Measurements from ENCODE around the gene MAPK8IP1.

The MAPK8IP1 gene

DNA sequence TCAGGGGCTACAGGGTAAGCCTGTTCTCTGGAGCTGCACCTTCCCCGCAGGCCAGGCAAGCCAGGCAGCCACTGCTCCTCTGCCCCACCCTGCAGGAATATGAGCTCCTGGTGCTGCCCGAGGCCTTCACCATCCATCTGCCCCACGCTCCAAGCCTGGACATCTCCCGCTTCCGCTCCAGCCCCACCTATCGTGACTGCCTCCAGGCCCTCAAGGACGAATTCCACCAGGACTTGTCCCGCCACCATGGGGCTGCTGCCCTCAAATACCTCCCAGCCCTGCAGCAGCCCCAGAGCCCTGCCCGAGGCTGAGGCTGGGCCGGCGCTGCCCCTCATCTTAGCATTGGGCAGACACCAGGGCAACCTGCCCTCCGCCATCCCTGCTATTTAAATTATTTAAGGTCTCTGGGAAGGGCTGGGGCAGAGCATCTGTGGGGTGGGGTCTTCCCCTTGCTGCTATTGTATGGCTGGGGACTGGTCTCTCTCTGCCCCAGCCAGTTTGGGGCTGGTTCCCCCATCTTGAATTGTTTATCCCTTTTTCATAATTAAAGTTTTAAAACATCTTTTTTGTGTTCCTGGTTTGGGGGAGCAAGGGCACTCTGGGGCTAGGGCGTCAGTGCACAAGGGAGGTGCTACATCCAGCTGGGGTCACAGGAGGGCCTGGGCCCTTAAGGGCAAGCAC, 43.2 kb downstream of the MAPK8IP1 start:
- Histone ChIP-seq H3K27ac (ENCODE audit: low read depth, low read length) (no peak overlapping the region), H3K4me1 (ENCODE audit: control insufficient read depth, insufficient read depth, low read length) (no peaks in the 10 kb centered on the region), H3K36me3 (ENCODE audit: control insufficient read depth, insufficient read depth, low read length) (peaks cover 11% of the 10 kb centered on the region)

DNA sequence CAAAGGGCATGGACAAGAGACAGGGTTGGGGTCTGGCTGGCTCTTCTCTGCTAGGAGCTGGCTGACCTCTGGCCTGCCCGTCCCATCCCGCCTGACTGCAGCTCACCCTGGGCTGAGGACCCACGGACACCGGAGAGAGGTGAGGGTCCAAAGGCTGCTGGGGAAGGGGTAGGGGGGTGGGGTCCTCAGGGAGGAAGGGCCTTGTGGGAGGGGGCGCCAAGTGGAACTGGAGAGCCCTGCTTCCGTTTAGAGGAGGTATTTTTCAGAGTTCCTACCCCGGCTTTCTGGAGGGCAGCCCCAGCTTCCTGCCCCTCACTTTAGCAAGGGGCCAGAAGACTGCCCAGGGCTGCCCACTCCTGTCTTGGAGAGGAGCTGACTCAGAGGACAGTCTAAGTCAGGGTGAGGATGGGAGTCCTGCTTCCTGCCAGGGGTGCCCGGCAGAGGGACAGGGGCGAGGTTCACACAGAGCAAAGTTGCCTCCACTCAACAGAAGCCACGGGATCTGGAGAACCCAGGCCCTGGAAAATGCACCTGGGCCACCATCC, 44.1 kb downstream of the MAPK8IP1 start:
- no peak overlapping the region for H3K4me3 ChIP-seq (ENCODE audit: low read length)
- H3K27ac ChIP-seq (ENCODE audit: low read depth, low read length), result no peak overlapping the region
- H3K36me3 ChIP-seq (ENCODE audit: control insufficient read depth, insufficient read depth, low read length), result peaks cover 17% of the 10 kb centered on the region

More for the DNA sequence above, 43.2 kb downstream of the MAPK8IP1 start:
- Histone ChIP-seq H3K27me3 (ENCODE audit: control insufficient read depth, insufficient read depth, low read length) (no peaks in the 10 kb centered on the region), H3K9ac (ENCODE audit: low read length) (no peak overlapping the region), H3K4me3 (ENCODE audit: low read length) (no peak overlapping the region)

GRCh38 chr11:45930031-45930794, 44.8 kb downstream of the MAPK8IP1 start:
- Histone ChIP-seq H3K4me3 (ENCODE audit: low read length) (no peak overlapping the region), H3K36me3 (ENCODE audit: control insufficient read depth, insufficient read depth, low read length) (peaks cover 24% of the 10 kb centered on the region), H3K27me3 (ENCODE audit: control insufficient read depth, insufficient read depth, low read length) (no peaks in the 10 kb centered on the region), H3K27ac (ENCODE audit: low read depth, low read length) (no peak overlapping the region), H3K9ac (ENCODE audit: low read length) (no peak overlapping the region), H3K4me1 (ENCODE audit: control insufficient read depth, insufficient read depth, low read length) (no peaks in the 10 kb centered on the region)

More for the DNA sequence above, 44.1 kb downstream of the MAPK8IP1 start:
- Histone ChIP-seq H3K4me1 (ENCODE audit: control insufficient read depth, insufficient read depth, low read length) (no peaks in the 10 kb centered on the region), H3K27me3 (ENCODE audit: control insufficient read depth, insufficient read depth, low read length) (no peaks in the 10 kb centered on the region), H3K9ac (ENCODE audit: low read length) (no peak overlapping the region)

- H3K4me1 ChIP-seq (ENCODE audit: control insufficient read depth, insufficient read depth, low read length), result no peaks in the 10 kb centered on the region
- no peak overlapping the region for H3K9ac ChIP-seq (ENCODE audit: low read length)
- H3K27ac ChIP-seq (ENCODE audit: low read depth, low read length), result no peak overlapping the region
- no peak overlapping the region for H3K4me3 ChIP-seq (ENCODE audit: low read length)
- no peaks in the 10 kb centered on the region for H3K27me3 ChIP-seq (ENCODE audit: control insufficient read depth, insufficient read depth, low read length)
- peaks cover 26% of the 10 kb centered on the region for H3K36me3 ChIP-seq (ENCODE audit: control insufficient read depth, insufficient read depth, low read length)
These were observed 45.6 kb downstream of the MAPK8IP1 start for GRCh38 chr11:45930951-45931570.

GRCh38 chr11:45931739-45932138, 46.3 kb downstream of the MAPK8IP1 start:
- H3K4me1 ChIP-seq (ENCODE audit: control insufficient read depth, insufficient read depth, low read length), result no peaks in the 10 kb centered on the region
- no peak overlapping the region for H3K4me3 ChIP-seq (ENCODE audit: low read length)
- no peak overlapping the region for H3K27ac ChIP-seq (ENCODE audit: low read depth, low read length)
- peaks cover 26% of the 10 kb centered on the region for H3K36me3 ChIP-seq (ENCODE audit: control insufficient read depth, insufficient read depth, low read length)
- H3K27me3 ChIP-seq (ENCODE audit: control insufficient read depth, insufficient read depth, low read length), result no peaks in the 10 kb centered on the region
- no peak overlapping the region for H3K9ac ChIP-seq (ENCODE audit: low read length)

- H3K27ac ChIP-seq (ENCODE audit: low read depth, low read length), result no peak overlapping the region
- H3K4me1 ChIP-seq (ENCODE audit: control insufficient read depth, insufficient read depth, low read length), result no peaks in the 10 kb centered on the region
- no peak overlapping the region for H3K4me3 ChIP-seq (ENCODE audit: low read length)
- H3K27me3 ChIP-seq (ENCODE audit: control insufficient read depth, insufficient read depth, low read length), result no peaks in the 10 kb centered on the region
- H3K36me3 ChIP-seq (ENCODE audit: control insufficient read depth, insufficient read depth, low read length), result peaks cover 26% of the 10 kb centered on the region
- no peak overlapping the region for H3K9ac ChIP-seq (ENCODE audit: low read length)
These were observed 46.8 kb downstream of the MAPK8IP1 start for GRCh38 chr11:45932217-45932616.

DNA sequence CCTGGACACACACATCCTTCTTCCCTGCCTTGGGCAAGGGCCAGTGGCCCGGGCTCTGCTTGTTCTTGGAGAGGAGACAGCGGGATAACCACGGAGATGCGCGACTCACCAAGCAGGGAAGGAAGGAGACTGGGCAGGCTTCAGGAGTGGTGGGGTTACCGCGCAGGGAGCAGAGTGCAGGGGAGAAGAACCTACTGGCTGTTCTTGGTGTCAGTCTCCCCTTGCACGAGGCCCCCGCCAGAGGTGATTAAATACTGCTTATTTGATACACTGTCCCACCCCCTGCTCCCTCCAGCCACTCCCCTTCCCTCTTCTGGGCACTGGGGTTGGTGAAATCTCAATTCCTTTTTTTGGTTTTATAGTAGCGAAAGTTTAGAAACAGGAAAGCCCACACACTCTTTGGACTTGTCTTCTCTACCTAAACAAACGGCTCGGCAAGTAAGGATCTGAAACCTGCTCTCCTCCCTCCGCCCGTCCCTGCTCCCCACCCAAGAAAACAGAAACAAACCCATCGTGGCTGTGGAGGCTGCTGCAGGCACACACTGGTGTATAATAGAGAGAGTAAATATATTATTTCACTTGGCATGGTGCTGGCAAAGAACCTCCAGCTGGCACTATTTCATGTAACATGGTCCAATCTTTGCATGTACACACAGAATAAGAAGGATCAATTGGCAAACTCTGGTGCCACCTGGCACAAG, 47.8 kb downstream of the MAPK8IP1 start:
- no peak overlapping the region for H3K27ac ChIP-seq (ENCODE audit: low read depth, low read length)
- H3K4me1 ChIP-seq (ENCODE audit: control insufficient read depth, insufficient read depth, low read length), result no peaks in the 10 kb centered on the region
- H3K4me3 ChIP-seq (ENCODE audit: low read length), result no peak overlapping the region
- no peak overlapping the region for H3K9ac ChIP-seq (ENCODE audit: low read length)
- no peaks in the 10 kb centered on the region for H3K27me3 ChIP-seq (ENCODE audit: control insufficient read depth, insufficient read depth, low read length)
- H3K36me3 ChIP-seq (ENCODE audit: control insufficient read depth, insufficient read depth, low read length), result peaks cover 26% of the 10 kb centered on the region

GRCh38 chr11:45933846-45934579, 48.6 kb downstream of the MAPK8IP1 start:
- no peak overlapping the region for H3K27ac ChIP-seq (ENCODE audit: low read depth, low read length)
- H3K36me3 ChIP-seq (ENCODE audit: control insufficient read depth, insufficient read depth, low read length), result peaks cover 26% of the 10 kb centered on the region
- H3K4me1 ChIP-seq (ENCODE audit: control insufficient read depth, insufficient read depth, low read length), result no peaks in the 10 kb centered on the region
- no peaks in the 10 kb centered on the region for H3K27me3 ChIP-seq (ENCODE audit: control insufficient read depth, insufficient read depth, low read length)
- no peak overlapping the region for H3K9ac ChIP-seq (ENCODE audit: low read length)
- no peak overlapping the region for H3K4me3 ChIP-seq (ENCODE audit: low read length)

DNA sequence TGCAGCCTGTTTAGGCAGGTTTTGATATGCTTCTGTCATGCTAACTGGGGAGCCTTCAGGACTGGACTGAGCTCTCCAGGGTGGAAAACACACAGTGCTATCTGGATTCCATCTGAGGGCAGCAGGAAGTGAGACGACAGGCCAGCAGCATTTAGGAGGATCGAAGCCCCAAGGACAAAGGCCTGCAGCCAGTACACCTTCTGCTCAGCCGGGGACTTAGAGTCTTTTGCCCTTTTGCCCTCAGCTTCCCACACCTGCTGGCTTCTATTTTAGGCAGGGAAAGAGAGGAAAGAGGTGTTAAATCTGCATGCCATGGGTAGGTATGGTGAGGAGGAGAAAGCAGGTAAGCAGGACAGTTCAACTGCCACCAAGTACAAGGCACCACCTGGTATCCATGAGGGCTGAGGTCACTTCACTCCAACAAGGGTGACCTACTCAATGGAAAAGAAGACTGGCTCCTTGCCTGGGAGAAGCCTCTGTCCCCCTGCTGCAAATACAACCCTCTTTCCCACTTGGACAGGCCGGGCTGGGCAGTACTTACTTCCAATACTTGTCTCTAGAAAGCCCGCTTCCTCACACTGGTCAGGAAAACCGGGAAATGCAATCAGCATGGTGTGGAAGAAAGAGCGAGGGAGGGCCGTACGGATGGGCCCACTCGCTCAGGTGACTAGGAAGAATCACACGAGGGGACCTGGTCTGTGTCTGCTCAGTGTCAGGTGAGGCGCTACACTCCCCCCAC, 49.3 kb downstream of the MAPK8IP1 start:
- Histone ChIP-seq H3K4me3 (ENCODE audit: low read length) (no peak overlapping the region), H3K9ac (ENCODE audit: low read length) (no peak overlapping the region), H3K36me3 (ENCODE audit: control insufficient read depth, insufficient read depth, low read length) (peaks cover 26% of the 10 kb centered on the region), H3K27ac (ENCODE audit: low read depth, low read length) (no peak overlapping the region), H3K4me1 (ENCODE audit: control insufficient read depth, insufficient read depth, low read length) (no peaks in the 10 kb centered on the region), H3K27me3 (ENCODE audit: control insufficient read depth, insufficient read depth, low read length) (no peaks in the 10 kb centered on the region)

DNA sequence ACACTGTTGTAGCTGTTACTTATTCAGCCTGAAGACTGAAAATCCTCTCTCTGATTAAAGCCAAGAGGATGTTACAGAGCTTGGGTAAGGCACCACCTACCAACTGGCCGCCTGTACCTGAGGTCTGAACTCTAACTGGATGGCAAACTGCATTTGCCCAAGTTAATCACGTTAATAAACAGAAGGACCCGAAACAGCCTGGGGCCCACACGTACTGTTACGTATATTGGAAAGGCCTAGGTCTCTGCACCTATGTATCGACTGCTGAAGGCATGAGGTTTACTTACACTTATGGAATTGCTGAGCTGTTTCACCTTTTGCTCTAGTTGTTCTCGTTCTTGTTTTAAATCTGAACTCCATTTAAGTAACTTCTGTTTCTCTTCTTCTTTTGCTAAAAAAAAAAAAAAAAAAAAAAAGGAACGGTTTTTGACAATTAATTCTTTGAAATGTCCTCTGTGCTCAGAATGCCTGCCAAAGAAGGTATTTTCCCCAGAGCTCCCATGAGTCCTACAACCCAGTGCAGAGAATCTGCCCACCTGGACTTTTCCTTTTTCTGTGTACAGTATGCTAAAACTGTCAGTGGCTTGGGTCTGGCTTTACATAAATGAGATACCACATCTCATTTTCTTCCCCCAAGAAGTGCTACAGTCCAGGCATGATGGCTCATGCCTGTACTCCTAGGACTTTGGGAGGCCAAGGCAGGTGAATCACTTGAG, 50.1 kb downstream of the MAPK8IP1 start:
- H3K9ac ChIP-seq (ENCODE audit: low read length), result no peak overlapping the region
- no peak overlapping the region for H3K4me3 ChIP-seq (ENCODE audit: low read length)
- peaks cover 26% of the 10 kb centered on the region for H3K36me3 ChIP-seq (ENCODE audit: control insufficient read depth, insufficient read depth, low read length)
- no peaks in the 10 kb centered on the region for H3K4me1 ChIP-seq (ENCODE audit: control insufficient read depth, insufficient read depth, low read length)
- H3K27ac ChIP-seq (ENCODE audit: low read depth, low read length), result no peak overlapping the region
- H3K27me3 ChIP-seq (ENCODE audit: control insufficient read depth, insufficient read depth, low read length), result no peaks in the 10 kb centered on the region
